Tongue (tissue), 2 donors: Measurements from ENCODE around the gene TBC1D17. TPM values are rescaled to one million over a fixed set of nuclear protein-coding genes. Genes with fewer than 3 reads are reported as not detected.

Source experiments
- DNase-seq: peaks from one replicate; pipeline ENCODE4 v3.0.0-alpha.2; 2015
- total RNA-seq: library from RNA; depleted of rRNA; stranded (reverse); fragments of >200 nt; gene quantifications from one replicate; pipeline ENCODE4 v1.2.3, GENCODE V29; 2014

Gene TBC1D17
- total RNA-seq, 1 donor from 2014 or later, result 11.9 TPM

- peak; percentile 99 for DNase-seq
Measured at GRCh38 chr19:49877879-49878743, 609 bp downstream of the TBC1D17 start.

GRCh38 chr19:49878744-49879070 is 1.2 kb downstream of the TBC1D17 start:
- no peak for DNase-seq

DNA sequence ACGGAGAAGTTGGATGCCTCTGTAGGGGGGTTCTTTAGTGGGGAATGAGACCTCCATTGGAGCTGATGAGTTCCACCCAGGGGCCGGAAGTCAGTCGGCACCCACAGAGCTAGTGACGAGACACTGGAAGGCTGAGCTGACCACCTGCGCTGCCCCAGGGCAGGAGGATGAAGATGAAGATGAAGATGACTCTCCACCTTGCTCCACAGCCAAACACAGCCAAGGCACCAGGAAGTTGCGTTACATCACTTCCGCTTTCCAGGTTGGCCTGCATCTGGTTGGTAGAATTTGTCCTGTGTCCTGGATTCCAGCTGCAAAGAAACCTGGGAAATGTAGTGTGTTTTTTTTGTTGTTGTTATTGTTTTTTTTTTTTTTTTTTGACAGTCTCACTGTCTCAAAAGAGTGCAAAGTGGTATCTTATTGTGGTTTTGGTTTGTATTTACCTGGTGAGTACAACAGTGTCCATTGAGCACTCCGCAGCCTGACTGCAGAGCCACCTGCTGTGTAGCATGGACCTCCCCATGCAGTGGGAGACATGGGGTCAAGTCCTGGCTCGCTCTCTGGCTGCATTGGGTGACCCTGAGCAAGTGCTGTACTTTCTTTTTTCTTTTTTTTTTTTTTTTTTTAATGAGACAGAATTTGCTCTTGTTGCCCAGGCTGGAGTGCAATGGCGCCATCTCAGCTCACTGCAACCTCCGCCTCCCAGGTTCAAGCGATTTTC is 1.9 kb downstream of the TBC1D17 start:
- no peak for DNase-seq

DNA sequence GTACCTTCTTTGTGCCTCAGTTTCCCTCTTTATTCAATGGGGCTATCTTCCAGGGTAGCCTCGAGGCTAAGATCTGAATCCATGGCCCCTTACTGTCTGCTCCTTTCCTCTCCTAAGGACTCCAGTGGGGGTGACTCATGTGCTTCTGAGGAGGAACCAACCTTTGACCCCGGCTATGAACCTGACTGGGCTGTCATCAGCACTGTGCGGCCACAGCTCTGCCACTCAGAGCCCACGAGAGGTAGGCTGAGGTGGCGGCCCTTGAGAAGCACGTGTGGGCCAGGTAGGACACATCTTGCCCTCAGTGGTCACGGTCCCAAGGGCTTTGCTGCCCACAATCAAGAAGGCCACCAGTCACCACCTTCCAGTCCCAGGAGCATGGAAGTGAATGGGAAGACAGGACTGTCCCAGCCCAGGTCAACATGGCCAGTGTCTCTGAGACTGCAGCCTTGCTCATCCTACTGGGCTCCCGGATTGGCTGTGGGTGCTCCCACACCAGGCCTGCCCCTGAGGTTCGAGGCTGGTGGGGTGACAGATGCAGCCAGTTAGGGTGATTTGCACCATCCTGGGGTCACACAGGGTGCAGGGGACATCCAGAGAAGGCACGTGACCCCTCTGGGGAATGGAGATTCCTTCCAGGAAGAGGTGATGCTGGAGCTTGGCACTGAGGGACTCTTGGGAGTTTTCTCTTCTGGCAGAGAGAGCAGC is 2.8 kb downstream of the TBC1D17 start:
- no peak for DNase-seq

DNA sequence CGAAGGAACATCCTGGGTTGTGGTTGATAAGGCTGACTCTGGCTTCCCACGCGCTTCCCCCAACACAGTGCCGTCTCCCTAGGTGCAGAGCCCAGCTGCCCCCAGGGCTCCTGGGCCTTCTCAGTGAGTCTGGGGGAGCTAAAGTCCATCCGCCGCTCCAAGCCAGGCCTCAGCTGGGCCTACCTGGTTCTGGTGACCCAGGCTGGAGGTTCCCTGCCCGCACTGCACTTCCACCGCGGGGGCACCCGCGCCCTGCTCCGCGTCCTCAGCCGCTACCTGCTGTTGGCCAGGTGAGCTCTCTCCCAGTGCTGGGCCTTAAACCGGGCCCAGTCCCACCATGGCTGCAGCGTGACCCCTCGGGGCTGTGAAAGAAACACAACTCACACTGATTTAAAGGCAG is 3.7 kb downstream of the TBC1D17 start:
- no peak for DNase-seq

DNA sequence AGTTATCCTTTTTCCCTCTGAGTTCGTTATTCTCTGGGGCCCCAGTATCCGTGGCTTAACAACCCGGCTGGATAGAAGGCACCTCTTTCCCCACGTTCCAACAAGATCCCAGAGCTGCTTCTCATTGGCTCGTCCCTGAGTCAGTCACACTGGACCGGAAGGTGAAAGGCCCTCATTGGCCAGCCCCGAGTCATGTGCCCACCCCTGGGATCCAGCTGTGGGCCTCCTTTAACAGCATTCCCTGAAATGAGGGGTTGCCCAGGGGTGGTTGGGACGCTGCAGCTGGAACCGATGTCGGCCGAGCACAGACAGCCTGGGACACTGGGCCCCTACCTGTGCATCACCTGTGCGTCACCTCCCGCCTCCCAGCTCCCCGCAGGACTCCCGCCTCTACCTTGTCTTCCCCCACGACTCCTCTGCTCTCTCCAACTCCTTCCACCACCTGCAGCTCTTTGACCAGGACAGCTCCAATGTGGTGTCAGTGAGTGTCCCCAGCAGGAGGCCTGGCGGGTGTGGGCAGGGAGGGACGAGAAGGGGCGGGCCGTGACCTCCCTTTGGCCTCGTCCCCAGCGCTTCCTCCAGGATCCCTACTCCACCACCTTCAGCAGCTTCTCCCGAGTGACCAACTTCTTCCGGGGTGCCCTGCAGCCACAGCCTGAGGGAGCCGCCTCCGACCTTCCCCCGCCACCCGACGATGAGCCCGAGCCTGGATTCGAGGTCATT is 4.3 kb downstream of the TBC1D17 start:
- DNase-seq, result no peak

GRCh38 chr19:49882643-49883042 is 5.1 kb downstream of the TBC1D17 start:
- no peak for DNase-seq

GRCh38 chr19:49883094-49883493 is 5.6 kb downstream of the TBC1D17 start:
- no peak for DNase-seq

- no peak for DNase-seq
Measured at GRCh38 chr19:49884109-49884508, 6.6 kb downstream of the TBC1D17 start.

GRCh38 chr19:49884760-49885159 is 7.3 kb downstream of the TBC1D17 start:
- DNase-seq, result no peak

DNA sequence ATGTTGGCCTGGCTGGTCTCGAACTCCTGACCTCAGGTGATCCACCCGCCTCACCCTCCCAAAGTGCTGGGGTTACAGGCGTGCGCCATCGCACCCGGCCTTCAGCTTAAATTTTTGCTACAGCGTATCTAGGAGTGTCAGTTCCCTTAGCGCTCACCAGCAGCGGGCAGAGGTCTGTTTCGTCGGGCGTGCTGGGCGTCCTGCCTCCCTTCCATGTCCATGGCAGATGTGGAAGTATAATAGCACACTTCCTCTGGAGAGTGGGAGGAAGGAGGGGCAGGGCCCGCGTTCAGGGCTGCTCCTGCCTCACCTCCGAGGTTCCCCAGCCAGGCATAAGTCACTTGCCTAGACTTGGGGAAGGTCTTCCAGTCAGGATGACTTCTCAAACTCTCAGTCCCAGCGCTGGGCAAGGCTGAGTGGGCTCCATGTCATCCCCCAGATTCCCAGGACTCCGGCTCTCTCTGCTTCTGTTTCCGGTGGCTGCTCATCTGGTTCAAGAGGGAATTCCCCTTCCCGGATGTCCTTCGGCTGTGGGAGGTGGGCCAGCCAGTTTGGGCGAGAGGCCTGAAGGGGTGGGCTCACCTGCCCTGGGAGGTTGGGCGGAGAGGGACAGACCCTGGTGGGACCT is 9.6 kb downstream of the TBC1D17 start:
- DNase-seq, result no peak

DNA sequence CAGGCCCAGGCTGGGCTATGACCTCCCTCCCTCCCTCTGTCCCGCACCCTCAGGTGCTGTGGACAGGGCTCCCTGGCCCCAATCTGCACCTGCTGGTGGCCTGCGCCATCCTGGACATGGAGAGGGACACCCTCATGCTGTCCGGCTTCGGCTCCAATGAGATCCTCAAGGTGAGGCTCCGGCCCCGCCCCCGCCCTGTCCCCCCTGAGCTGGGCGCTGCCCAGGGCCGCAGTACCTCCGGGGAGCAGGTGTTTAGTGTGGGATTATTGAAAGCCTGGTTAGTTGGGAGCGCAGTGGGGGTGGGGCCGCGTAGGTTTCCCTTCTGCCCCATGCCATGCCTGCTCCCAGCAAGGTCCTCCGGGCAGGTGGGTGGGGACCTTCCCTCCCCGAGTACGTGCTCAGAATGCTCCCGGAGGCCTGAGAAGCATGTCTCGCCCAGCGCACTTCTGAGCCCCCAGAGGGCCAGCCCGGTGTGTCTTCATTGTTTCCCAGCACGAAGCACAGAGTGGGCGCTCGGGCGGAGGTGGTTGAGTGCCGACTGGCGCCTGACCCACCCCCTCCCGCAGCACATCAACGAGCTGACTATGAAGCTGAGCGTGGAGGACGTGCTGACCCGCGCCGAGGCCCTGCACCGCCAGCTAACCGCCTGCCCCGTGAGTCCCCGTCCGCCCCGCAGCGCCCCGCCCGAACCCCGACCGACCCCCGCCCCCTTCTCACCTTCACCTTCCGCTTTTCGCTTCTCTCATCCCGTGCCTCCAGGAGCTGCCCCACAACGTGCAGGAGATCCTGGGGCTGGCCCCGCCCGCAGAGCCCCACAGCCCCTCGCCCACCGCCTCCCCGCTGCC is 10.4 kb downstream of the TBC1D17 start:
- no peak for DNase-seq

DNA sequence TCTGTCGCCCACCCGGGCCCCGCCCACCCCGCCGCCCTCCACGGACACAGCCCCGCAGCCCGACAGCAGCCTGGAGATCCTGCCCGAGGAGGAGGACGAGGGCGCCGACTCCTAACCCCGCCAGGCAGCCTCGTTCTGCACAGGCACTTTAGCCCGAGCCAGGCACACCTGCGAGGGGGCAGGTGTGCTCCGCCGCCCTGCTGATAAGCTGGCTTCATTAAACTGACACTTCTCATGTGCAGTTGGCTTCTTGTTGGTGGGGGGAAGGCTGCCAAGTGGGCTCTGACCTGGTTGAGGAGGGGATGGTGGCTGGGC is 11.0 kb downstream of the TBC1D17 start:
- no peak for DNase-seq

- DNase-seq, result no peak
Measured at GRCh38 chr19:49889038-49889686, 11.7 kb downstream of the TBC1D17 start.

- peak; percentile 85 for DNase-seq
Measured at GRCh38 chr19:49889687-49890348, 12.3 kb downstream of the TBC1D17 start.

DNA sequence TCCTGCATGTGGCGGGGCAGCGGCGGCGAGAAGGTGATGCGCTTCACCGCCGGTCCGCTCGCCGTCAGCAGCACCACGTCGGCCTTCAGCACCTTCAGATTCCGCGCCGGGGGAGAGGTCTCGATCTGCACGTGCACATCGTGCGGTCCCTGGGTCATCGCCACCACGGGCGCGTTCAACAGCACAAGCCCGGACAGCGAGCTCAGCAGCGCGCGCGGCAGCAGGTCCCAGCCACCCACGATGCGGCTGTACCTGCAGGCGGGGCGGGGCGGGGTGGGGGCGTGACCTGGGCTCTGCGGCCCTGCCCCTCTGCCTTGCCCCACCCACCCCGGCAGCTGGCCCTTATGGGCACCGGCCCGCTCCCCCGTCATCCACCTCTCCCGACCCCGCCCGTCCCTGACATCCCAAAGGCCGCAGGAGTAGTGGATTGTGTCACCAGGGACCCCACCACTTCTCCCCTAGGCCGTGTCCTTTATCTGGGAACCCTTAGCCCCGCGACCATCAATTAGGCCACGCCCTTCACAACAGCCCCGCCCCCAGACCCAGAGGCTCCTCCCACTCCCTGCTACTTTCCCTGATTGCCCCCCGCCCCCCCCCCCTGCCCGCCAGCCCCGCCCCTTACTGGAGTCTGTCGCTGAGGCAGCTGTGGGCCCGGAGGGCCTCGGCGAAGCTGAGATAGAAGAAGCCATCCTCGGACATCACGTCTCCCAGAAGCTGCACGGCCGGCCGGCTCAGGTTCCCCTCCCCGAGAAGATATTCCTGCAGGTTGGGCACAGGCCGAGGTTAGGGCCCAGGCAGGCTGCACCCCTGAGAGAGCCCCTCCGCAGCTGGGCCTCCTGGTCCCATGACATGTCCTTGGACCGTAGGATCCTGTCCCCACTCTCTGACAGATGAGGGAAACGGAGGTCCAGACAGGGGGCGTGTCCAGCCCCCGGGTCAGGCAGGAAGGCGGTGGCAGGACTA is 13.1 kb downstream of the TBC1D17 start:
- peak; percentile 41 for DNase-seq

GRCh38 chr19:49891393-49891792 is 13.9 kb downstream of the TBC1D17 start:
- DNase-seq, result no peak

DNA sequence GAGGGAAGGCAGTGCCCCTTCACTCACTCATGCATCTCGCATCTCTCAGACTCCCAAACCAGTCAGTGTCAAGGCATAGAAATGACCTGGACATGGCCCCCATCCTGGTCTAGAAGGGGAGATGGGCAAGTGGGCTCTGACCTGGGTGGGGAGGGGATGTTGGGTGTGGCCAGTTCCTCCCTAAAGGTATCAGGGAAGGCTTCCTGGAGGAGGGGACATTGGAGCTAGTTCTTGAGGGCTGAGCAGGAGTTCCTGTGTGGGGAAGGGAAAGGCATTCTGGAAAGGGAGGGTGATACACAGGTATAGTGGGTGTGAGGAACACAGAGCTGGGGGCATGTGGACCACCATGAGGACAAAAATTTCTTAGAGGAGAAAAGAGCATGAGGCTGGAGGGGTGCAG is 15.2 kb downstream of the TBC1D17 start:
- no peak for DNase-seq
